ENCODE measurements around the gene BAHCC1. TPM values are rescaled to one million over a fixed set of nuclear protein-coding genes. Genes with fewer than 3 reads are reported as not detected.

BAHCC1 gene
- total and polyA plus RNA-seq, 9 of the 15 experiments (the other 6 are each of a cell fraction or from before 2014, with no cell fraction given), result 0.14 to 26.9 (median 5.0) TPM

DNA sequence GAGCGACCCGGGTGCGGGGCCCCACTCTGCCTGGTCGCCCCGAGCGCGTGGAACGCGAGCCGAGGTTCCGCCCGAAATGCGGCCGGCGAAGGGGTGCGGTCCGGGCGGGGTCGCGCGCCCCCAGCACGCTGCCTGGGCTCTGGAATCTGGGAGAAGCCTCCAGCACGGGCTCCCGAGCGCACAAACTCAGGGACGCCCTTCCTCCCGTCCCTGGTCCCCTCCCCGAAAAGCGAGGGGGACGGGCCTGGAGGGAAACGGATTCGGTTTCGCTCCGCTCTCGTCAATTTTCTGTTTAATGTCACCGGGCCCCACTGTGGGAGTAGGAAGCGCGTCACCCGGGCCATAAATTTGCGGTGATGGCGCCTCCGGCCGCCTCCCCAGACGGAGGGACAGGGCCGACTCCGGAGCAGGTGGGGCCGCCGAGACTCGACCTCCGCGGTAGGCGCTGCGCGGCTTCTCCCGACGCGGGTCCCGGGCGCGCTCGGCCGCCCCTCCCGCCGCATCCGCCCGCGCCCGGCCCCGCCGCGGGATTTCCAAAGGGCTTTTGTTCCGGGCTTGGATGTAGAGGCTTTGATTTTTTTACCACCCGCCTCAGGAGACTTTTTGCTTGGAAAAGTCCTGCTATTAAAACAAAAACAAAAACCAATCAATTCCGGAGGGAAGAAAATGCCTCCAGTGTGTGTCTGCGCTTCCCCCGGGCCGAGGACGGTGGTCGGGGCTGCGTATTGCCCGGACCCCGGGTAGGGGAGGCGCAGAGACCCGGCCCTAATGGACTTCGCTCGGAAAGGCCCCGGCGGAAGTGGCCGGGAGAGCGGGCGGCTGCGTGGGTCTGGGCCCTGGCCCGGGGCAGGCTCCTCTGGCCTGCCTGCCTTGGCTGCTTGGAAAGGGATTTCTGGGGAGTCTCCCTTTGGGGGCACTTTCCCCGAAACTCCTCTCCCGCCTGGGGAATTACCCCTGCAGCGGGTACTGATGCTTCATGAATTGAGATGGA, 7.9 kb upstream of the BAHCC1 start (continued):
- TF ChIP-seq MLLT1 (IDR thresholded peaks at IDR 0.05) (no peak), EP300 (IDR thresholded peaks at IDR 0.05; ENCODE audit: low read length) (peak; percentile 5; the same call in 1 of the 2 replicates), CREM (IDR thresholded peaks at IDR 0.05; ENCODE audit: low read depth) (peak; percentile 83), TRIM24 (IDR thresholded peaks at IDR 0.05) (no peak), ZNF766 (CRISPR knock-in tag; conservative IDR thresholded peaks at IDR 0.05) (no peak), POLR3G (IDR thresholded peaks at IDR 0.05; ENCODE audit: extremely low read depth, insufficient read length, insufficient replicate concordance) (no peak), HLTF (IDR thresholded peaks at IDR 0.05) (no peak), IRF2 (CRISPR knock-in tag; IDR thresholded peaks at IDR 0.05) (no peak), TBP (optimal IDR thresholded peaks at IDR 0.05; ENCODE audit: low read depth, low read length) (no peak), KLF1 (tag; IDR thresholded peaks at IDR 0.05) (peak; percentile 57; the same call in 1 of the 2 replicates), PTBP1 (IDR thresholded peaks at IDR 0.05; ENCODE audit: low read depth, low read length) (no peak), RAD21 (CRISPR knock-in tag; conservative IDR thresholded peaks at IDR 0.05 in 1 of 2, IDR thresholded peaks at IDR 0.05 in 1 of 2) (no peak), HDAC6 (IDR thresholded peaks at IDR 0.05; ENCODE audit: low read depth, low read length) (no peak), ZNF354B (CRISPR knock-in tag; IDR thresholded peaks at IDR 0.05) (no peak), ZNF146 (CRISPR knock-in tag; IDR thresholded peaks at IDR 0.05; ENCODE audit: unreplicated experiment) (no peak)
- TF ChIP-seq, protein P1, sequence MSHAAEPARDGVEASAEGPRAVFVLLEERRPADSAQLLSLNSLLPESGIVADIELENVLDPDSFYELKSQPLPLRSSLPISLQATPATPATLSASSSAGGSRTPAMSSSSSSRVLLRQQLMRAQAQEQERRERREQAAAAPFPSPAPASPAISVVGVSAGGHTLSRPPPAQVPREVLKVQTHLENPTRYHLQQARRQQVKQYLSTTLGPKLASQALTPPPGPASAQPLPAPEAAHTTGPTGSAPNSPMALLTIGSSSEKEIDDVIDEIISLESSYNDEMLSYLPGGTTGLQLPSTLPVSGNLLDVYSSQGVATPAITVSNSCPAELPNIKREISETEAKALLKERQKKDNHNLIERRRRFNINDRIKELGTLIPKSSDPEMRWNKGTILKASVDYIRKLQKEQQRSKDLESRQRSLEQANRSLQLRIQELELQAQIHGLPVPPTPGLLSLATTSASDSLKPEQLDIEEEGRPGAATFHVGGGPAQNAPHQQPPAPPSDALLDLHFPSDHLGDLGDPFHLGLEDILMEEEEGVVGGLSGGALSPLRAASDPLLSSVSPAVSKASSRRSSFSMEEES (CRISPR knock-in tag; IDR thresholded peaks at IDR 0.05), result no peak
- TF ChIP-seq, protein P2, sequence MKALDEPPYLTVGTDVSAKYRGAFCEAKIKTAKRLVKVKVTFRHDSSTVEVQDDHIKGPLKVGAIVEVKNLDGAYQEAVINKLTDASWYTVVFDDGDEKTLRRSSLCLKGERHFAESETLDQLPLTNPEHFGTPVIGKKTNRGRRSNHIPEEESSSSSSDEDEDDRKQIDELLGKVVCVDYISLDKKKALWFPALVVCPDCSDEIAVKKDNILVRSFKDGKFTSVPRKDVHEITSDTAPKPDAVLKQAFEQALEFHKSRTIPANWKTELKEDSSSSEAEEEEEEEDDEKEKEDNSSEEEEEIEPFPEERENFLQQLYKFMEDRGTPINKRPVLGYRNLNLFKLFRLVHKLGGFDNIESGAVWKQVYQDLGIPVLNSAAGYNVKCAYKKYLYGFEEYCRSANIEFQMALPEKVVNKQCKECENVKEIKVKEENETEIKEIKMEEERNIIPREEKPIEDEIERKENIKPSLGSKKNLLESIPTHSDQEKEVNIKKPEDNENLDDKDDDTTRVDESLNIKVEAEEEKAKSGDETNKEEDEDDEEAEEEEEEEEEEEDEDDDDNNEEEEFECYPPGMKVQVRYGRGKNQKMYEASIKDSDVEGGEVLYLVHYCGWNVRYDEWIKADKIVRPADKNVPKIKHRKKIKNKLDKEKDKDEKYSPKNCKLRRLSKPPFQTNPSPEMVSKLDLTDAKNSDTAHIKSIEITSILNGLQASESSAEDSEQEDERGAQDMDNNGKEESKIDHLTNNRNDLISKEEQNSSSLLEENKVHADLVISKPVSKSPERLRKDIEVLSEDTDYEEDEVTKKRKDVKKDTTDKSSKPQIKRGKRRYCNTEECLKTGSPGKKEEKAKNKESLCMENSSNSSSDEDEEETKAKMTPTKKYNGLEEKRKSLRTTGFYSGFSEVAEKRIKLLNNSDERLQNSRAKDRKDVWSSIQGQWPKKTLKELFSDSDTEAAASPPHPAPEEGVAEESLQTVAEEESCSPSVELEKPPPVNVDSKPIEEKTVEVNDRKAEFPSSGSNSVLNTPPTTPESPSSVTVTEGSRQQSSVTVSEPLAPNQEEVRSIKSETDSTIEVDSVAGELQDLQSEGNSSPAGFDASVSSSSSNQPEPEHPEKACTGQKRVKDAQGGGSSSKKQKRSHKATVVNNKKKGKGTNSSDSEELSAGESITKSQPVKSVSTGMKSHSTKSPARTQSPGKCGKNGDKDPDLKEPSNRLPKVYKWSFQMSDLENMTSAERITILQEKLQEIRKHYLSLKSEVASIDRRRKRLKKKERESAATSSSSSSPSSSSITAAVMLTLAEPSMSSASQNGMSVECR (CRISPR knock-in tag; IDR thresholded peaks at IDR 0.05), result no peak
